K562 (cell line): ENCODE data around the gene BRF1. TPM values are rescaled to one million over a fixed set of nuclear protein-coding genes. Genes with fewer than 3 reads are reported as not detected.

Experiments
- BACH1 ChIP-seq: fragments of 200-800 bp; sonication (Bioruptor generic); IDR thresholded peaks from 2 replicates; pipeline ENCODE4 v1.6.1; 2016; ENCODE audit warnings: missing genetic modification characterization, missing compliant biosample characterization
- CBX5 ChIP-seq: IDR thresholded peaks from 2 replicates; pipeline ENCODE4 v1.6.1; 2014; ENCODE audit warnings: low read depth, borderline replicate concordance
- CHD1 ChIP-seq: fragments of 200-600 bp; sonication (generic); IDR thresholded peaks from one replicate; pipeline ENCODE4 v1.6.1; 2012; ENCODE audit warnings: mild to moderate bottlenecking, moderate library complexity, low read length, inconsistent platforms
- E2F4 ChIP-seq: sonication (generic); formaldehyde crosslinking; IDR thresholded peaks from 2 replicates; pipeline ENCODE4 v1.8.0; 2022; ENCODE audit warnings: mild to moderate bottlenecking, low read depth, missing genetic modification reagents
- FOXA1 ChIP-seq: fragments of 450-650 bp; IDR thresholded peaks from 2 replicates; pipeline ENCODE4 v1.6.1; 2016; ENCODE audit warnings: mild to moderate bottlenecking, borderline replicate concordance
- MEIS2 ChIP-seq: fragments of 450-650 bp; IDR thresholded peaks from 2 replicates; pipeline ENCODE4 v1.6.1; 2014; ENCODE audit warnings: mild to moderate bottlenecking; ENCODE audit not compliant: partially characterized antibody
- PBX2 ChIP-seq, 2 experiments: IDR thresholded peaks in 1 of 2; conservative IDR thresholded peaks in 1 of 2; 2 replicates each; pipeline ENCODE4 v1.6.1; 2016; ENCODE audit warnings: low read depth in 2 of 2, mild to moderate bottlenecking in 1 of 2, missing compliant biosample characterization in 1 of 2, missing genetic modification characterization in 1 of 2, moderate library complexity in 1 of 2
- RBM17 ChIP-seq: fragments of 200-400 bp; formaldehyde crosslinking; IDR thresholded peaks from 2 replicates; pipeline ENCODE4 v1.6.1; 2017; ENCODE audit warnings: low read depth, mild to moderate bottlenecking, low read length, borderline replicate concordance
- SREBF2 ChIP-seq: sonication (generic); formaldehyde crosslinking; IDR thresholded peaks from 2 replicates; pipeline ENCODE4 v1.4.0; 2020; ENCODE audit warnings: mild to moderate bottlenecking, missing genetic modification reagents
- ZNF609 ChIP-seq: sonication (generic); formaldehyde crosslinking; IDR thresholded peaks from 2 replicates; pipeline ENCODE4 v1.8.1; 2023; ENCODE audit warnings: missing genetic modification reagents, mild to moderate bottlenecking, borderline replicate concordance
- polyA plus RNA-seq, 8 experiments: library from polyadenylated mRNA; depleted of rRNA in 4 of 8; stranded (reverse) in 5 of 8; unstranded in 3 of 8; fragments of >200 nt; fragmentation: Nextera tagmentation in 2 of 8; fragmentation: Illumina TruSeq in 1 of 8; extraction: Ambion mirVana in 2 of 8; extraction: Trizol in 1 of 8; gene quantifications; 2 replicates each; pipeline versions ENCODE4 v1.2.1 to v1.2.3, GENCODE V29; 2011 to 2014; ENCODE audit warnings: inconsistent platforms in 1 of 8, missing spikeins in 1 of 8
- total RNA-seq, 7 experiments: library from RNA; depleted of rRNA in 6 of 7; stranded (reverse); fragments of >200 nt in 6 of 7; fragmentation: Illumina TruSeq in 2 of 7; extraction: Trizol in 2 of 7; gene quantifications; 2 replicates each; pipeline versions ENCODE4 v1.2.1 to v1.2.3, GENCODE V29; 2011 to 2021; ENCODE audit warnings: low replicate concordance in 1 of 7

The BRF1 gene
- total and polyA plus RNA-seq, 9 of the 15 experiments (the other 6 are each of a cell fraction or from before 2014, with no cell fraction given), result 0.14 to 24.6 (median 8.2) TPM

GRCh38 chr14:105325716-105326567, 25.1 kb upstream of the BRF1 start (continued):
- TF ChIP-seq PBX2 (CRISPR knock-in tag; IDR thresholded peaks at IDR 0.05; ENCODE audit: low read depth), result no peak
- no peak for TF ChIP-seq PBX2 (tag; conservative IDR thresholded peaks at IDR 0.05; ENCODE audit: low read depth)
- no peak for TF ChIP-seq CBX5
- TF ChIP-seq BACH1 (tag), result no peak
- no peak for TF ChIP-seq E2F4
- no peak for TF ChIP-seq RBM17
- no peak for TF ChIP-seq FOXA1
- TF ChIP-seq CHD1, result no peak
- no peak for TF ChIP-seq SREBF2 (CRISPR knock-in tag)
- no peak for TF ChIP-seq ZNF609 (CRISPR knock-in tag)
- TF ChIP-seq MEIS2, result no peak
